Heart left ventricle (tissue), 13 donors: ENCODE results near the gene CFLAR.

ENCODE experiments used
- POLR2A ChIP-seq, 2 donors: fragments of 450-650 bp; IDR thresholded peaks; one replicate each; pipeline ENCODE4 v1.6.1; 2017; ENCODE audit warnings: antibody characterized with exemption in 2 of 2, mild to moderate bottlenecking in 2 of 2, moderate library complexity in 2 of 2
- TF ChIP-seq, protein P1 (sequence below), 12 donors: fragments of 200-600 bp; sonication (generic) in 4 of 12; IDR thresholded peaks; one replicate each; pipeline versions ENCODE4 v1.5.0 to v1.8.0; 2018 to 2022; ENCODE audit warnings: antibody characterized with exemption in 12 of 12, mild to moderate bottlenecking in 5 of 12
- donor health status: ischemic (EF 13 %, LVEDD 7.1; RV severe dilation, severe dysfunction).
- donor health status: DM: no; HTN: yes; CAD: no.
- donor health status: DM: no; HTN: no; CAD: no.
- donor health status: ischemic (EF 25% LVEDD 6.9; RV normal size, moderate dysfunction).
- donor health status: ischemic (EF 25% LVEDD 5.7; RV mildly dilated, moderate dysfunction).
- donor health status: ischemic (EF 35%, LVEDD 5.7; RV mildly dilated, moderate dysfunction).
- donor health status: nonischemic (EF 11% LVEDD 7.7; RV severe dilation, severe dysfunction).
- donor health status: DM: yes; HTN: yes; CAD: no.
- donor health status: PGD.
- donor health status: ischemic (EF 29% LVEDD 5.4; RV normal size, mild dysfunction).
- donor health status: nonischemic (EF 23%, LVEDD 6.1; RV moderate dilation, normal function).

DNA sequence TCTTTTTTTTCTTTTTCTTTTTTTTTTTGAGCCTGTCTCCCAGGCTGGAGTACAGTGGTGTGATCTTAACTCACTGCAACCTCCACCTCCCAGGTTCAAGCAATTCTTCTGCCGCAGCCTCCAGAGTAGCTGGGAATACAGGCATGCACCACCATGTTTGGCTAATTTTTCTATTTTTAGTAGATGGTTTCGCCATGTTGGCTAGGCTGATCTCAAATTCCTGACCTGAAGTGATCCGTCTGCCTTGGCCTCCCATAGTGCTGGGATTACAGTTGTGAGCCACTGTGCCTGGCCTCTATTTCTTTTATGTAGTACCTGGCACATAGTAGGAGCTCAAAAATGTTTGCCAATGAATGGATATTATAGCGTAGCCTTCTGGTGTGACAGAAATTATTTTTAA lies 6.8 kb upstream of the CFLAR start:
- TF ChIP-seq, protein P1, sequence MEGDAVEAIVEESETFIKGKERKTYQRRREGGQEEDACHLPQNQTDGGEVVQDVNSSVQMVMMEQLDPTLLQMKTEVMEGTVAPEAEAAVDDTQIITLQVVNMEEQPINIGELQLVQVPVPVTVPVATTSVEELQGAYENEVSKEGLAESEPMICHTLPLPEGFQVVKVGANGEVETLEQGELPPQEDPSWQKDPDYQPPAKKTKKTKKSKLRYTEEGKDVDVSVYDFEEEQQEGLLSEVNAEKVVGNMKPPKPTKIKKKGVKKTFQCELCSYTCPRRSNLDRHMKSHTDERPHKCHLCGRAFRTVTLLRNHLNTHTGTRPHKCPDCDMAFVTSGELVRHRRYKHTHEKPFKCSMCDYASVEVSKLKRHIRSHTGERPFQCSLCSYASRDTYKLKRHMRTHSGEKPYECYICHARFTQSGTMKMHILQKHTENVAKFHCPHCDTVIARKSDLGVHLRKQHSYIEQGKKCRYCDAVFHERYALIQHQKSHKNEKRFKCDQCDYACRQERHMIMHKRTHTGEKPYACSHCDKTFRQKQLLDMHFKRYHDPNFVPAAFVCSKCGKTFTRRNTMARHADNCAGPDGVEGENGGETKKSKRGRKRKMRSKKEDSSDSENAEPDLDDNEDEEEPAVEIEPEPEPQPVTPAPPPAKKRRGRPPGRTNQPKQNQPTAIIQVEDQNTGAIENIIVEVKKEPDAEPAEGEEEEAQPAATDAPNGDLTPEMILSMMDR (IDR thresholded peaks at IDR 0.05), result no peak
- no peak for TF ChIP-seq POLR2A (IDR thresholded peaks at IDR 0.05)
